Measurements from ENCODE around the gene CDK7.
"Not testable (repeated sequence)": the region's sequence is repeated elsewhere in the genome, so short reads cannot be mapped to it uniquely, and the experiment has no call there.

CDK7 gene

DNA sequence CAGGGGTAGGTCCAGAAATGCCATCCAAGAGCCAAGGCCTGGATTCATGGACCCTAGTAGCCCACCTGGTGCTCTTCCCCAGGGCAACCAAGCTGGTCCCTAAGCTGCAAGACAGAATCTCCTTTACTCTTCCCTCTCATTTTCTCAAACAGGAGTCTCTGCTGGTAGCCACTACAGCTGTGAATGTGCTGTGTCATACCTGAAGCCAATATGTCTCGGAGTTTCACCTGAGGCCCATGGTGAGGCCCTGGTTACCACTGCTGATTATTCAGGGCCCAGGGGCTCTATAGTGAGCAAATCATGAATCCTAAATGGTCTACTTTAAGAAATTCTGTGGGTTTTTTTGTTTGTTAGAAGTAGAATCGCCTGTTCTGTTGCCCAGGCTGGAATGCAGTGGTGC lies 15.9 kb downstream of the CDK7 start:
- H3K4me3 Mint-ChIP-seq = no peak overlapping the region

DNA sequence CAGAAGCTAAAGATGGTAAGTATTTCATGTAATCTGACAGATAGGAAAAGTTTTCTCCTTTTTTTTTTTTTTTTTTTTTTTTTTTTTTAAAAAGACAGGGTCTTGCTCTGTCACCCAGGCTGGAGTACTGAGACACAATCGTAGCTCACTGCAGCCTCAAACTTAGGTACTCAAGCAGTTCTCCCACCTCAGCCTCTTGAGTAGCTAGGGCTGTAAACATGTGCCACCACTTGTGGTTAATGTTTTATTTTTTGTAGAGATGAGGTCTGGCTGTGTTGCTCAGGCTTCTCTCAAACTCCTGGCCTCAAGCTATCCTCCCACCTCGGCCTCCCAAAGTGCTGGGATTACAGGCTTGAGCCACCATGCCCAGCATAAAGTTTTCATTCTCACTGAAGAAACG lies 17.8 kb downstream of the CDK7 start:
- Mint-ChIP-seq H3K36me3 (ENCODE audit: insufficient read depth) (peaks cover 25% of the 10 kb centered on the region), H3K9me3 (no peaks in the 10 kb centered on the region), H3K27ac (no peak overlapping the region), H3K4me3 (no peak overlapping the region), H3K4me1 (ENCODE audit: low read depth in 2 of 2) (peaks cover 7 to 21% of the 10 kb centered on the region in 2 donors), H3K27me3 (no peaks in the 10 kb centered on the region)
- DNase-seq (no peak), ATAC-seq (replicated peaks) (no peak)

More for the DNA sequence above, 15.9 kb downstream of the CDK7 start:
- no peak for DNase-seq
- H3K27me3 Mint-ChIP-seq = no peaks in the 10 kb centered on the region
- H3K9me3 Mint-ChIP-seq = no peaks in the 10 kb centered on the region
- H3K36me3 Mint-ChIP-seq (ENCODE audit: insufficient read depth) = peaks cover 22% of the 10 kb centered on the region
- H3K4me1 Mint-ChIP-seq (ENCODE audit: low read depth in 2 of 2) = peaks cover 12 to 36% of the 10 kb centered on the region in 2 donors
- no peak for ATAC-seq (replicated peaks)
- peak overlapping the region in 1 of 2 donors; percentile 41 for H3K27ac Mint-ChIP-seq

DNA sequence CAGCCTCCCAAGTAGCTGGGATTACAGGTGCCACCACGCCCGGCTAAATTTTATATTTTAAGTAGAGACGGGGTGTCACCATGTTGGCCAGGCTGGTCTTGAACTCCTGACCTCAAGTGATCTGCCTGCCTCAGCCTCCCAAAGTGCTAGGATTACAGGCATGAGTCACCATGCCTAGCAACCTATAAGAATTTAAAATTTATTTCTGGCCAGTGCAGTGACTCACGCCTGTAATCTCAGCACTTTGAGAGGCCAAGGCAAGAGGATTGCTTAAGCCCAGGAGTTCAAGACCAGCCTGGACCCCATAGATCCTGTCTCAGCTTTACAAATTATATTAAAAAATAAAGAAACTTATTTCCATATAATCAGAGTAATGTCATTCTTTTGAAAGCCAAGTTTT lies 21.3 kb downstream of the CDK7 start:
- not testable (repeated sequence) for H3K4me1 Mint-ChIP-seq (ENCODE audit: low read depth in 2 of 2); H3K4me3 Mint-ChIP-seq; H3K27ac Mint-ChIP-seq; H3K27me3 Mint-ChIP-seq; DNase-seq; ATAC-seq (replicated peaks); H3K9me3 Mint-ChIP-seq
- peaks cover 50% of the 10 kb centered on the region for H3K36me3 Mint-ChIP-seq (ENCODE audit: insufficient read depth)

DNA sequence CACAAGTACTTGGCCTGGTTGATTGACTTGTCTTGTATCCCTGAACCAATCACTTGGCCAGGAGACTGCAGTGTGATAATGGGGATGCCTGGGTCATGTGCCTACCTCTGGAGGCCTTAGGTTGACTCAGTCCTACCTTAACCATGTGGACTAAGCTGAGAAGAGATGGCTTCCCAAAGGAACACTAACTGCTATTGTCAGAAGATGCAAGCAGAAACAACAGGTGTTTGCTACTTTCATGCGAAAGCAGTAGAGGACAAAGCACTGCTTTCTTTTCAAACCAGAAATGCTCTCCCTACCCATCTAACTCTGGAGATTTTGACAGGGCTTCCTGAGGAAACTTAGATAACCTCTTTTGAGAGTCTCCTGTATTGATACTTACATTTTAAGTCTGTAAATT lies 22.9 kb downstream of the CDK7 start:
- H3K9me3 Mint-ChIP-seq = no peaks in the 10 kb centered on the region
- no peaks in the 10 kb centered on the region for H3K27me3 Mint-ChIP-seq
- peaks cover 60% of the 10 kb centered on the region for H3K36me3 Mint-ChIP-seq (ENCODE audit: insufficient read depth)
- H3K27ac Mint-ChIP-seq = no peak overlapping the region
- ATAC-seq (replicated peaks) = no peak
- H3K4me1 Mint-ChIP-seq (ENCODE audit: low read depth in 2 of 2) = no peaks in the 10 kb centered on the region
- H3K4me3 Mint-ChIP-seq = no peak overlapping the region
- no peak for DNase-seq

DNA sequence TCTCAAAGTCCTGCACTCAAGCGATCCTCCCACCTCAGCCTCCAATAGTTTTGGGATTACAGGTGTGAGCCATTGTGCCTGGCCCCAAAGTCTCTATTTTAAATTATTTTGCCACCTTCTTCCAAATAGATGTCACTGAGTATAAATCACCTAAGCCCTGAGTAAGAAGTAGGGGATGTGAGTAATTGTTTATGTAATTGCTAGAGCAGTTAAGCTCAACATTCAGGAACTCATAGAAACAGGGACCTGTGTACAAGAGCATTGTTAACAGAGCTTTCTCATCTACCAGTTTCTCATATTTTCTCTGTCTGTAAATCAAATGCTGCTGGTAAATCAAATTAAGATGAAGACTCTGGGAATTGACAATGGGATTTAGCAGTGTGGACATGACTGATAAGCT lies 26.3 kb downstream of the CDK7 start:
- DNase-seq = no peak
- H3K27ac Mint-ChIP-seq = no peak overlapping the region
- no peaks in the 10 kb centered on the region for H3K9me3 Mint-ChIP-seq

DNA sequence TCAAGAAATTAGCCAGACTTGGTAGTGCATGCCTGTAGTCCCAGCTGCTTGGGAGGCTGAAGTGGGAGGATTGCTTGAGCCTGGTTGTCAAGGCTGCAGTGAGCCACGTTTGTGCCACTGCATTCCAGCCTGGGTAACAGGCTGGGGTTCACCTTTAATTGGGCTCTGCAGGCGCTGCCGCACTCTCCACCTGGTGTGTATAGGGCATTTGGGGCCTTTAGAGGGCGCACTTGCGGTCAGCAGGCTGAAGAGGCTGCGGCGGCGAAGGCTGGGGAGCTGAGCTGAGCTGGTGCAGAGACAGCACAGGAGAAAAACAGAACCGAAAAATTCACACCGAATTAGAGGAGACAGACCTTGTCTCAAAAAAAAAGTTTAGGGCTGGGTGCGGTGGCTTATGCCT lies 31.2 kb downstream of the CDK7 start:
- DNase-seq (no peak), ATAC-seq (replicated peaks) (no peak)
- Mint-ChIP-seq H3K27me3 (no peaks in the 10 kb centered on the region), H3K4me1 (ENCODE audit: low read depth in 2 of 2) (peaks cover 0 to under 1% of the 10 kb centered on the region in 2 donors), H3K27ac (peak overlapping the region in 1 of 2 donors; percentile 67), H3K36me3 (ENCODE audit: insufficient read depth) (peaks cover 73% of the 10 kb centered on the region), H3K9me3 (no peaks in the 10 kb centered on the region), H3K4me3 (no peak overlapping the region)

More for the DNA sequence above, 26.3 kb downstream of the CDK7 start:
- H3K4me3 Mint-ChIP-seq = no peak overlapping the region
- no peaks in the 10 kb centered on the region for H3K4me1 Mint-ChIP-seq (ENCODE audit: low read depth in 2 of 2)
- ATAC-seq (replicated peaks) = no peak
- peaks cover 74% of the 10 kb centered on the region for H3K36me3 Mint-ChIP-seq (ENCODE audit: insufficient read depth)
- H3K27me3 Mint-ChIP-seq = no peaks in the 10 kb centered on the region

DNA sequence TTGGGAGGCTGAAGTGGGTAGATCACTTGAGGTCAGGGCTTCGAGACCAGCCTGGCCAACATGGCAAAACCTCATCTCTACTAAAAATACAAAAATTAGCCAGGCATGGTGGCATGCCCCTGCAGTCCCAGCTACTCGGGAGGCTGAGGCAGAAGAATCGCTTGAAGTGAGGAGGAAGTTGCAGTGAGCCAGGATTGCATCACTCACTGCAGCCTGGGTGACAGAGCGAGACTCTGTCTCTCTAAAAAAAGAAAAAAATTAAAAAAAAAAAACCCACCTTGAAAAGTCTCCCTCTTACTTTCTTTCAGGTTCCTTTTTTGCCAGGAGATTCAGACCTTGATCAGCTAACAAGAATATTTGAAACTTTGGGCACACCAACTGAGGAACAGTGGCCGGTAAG lies 34.2 kb downstream of the CDK7 start:
- ATAC-seq (replicated peaks) (no peak), DNase-seq (no peak)
- Mint-ChIP-seq H3K4me1 (ENCODE audit: low read depth in 2 of 2) (peaks cover 0 to 11% of the 10 kb centered on the region in 2 donors), H3K27me3 (no peaks in the 10 kb centered on the region), H3K27ac (no peak overlapping the region), H3K4me3 (no peak overlapping the region), H3K9me3 (no peaks in the 10 kb centered on the region), H3K36me3 (ENCODE audit: insufficient read depth) (peaks cover 68% of the 10 kb centered on the region)

DNA sequence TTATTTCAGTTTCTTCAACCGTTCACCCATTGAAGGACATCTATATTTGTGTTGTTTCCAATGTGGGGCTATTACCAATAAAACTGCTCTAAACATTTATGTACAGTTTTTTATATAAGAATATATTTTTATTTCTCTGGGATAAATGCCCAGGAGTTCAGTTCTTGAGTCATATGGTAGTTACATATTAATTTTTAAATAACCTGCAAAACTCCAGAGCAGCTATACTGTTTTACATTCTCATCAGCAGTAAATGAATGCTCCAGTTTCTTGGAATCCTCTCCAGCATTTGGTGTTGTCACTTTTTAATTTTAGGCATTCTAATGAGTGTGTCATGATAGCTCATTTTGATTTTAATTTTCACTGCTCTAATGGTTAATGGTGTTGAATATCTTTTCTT lies 36.2 kb downstream of the CDK7 start:
- Mint-ChIP-seq H3K36me3 (ENCODE audit: insufficient read depth) (peaks cover 52% of the 10 kb centered on the region), H3K4me3 (no peak overlapping the region), H3K27ac (peak overlapping the region; percentile 14 to 63), H3K27me3 (no peaks in the 10 kb centered on the region), H3K4me1 (ENCODE audit: low read depth in 2 of 2) (peaks cover 0 to 11% of the 10 kb centered on the region in 2 donors), H3K9me3 (no peaks in the 10 kb centered on the region)
- no peak for ATAC-seq (replicated peaks)
- DNase-seq = no peak

DNA sequence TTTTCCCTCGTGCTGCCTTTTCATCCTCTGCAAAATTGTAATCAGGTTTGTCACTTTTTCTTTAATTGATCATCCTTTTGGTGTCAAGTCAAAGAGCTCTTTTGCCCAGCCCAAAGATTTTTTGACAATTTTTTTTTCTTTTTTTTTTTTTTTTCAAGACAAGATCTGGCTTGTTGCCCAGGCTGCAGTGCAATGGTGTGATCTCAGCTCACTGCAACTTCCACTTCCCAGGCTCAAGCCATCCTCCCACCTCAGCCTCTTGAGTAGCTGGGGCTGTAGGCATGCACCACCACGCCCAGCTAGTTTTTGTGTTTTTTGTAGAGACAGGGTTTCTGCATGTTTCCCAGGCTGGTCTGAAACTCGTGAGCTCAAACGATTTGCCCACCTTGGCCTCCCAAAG lies 36.7 kb downstream of the CDK7 start:
- DNase-seq (no peak), ATAC-seq (replicated peaks) (no peak)
- H3K9me3 Mint-ChIP-seq = no peaks in the 10 kb centered on the region
- H3K27ac Mint-ChIP-seq = peak overlapping the region; percentile 8 to 14
- no peak overlapping the region for H3K4me3 Mint-ChIP-seq
- H3K36me3 Mint-ChIP-seq (ENCODE audit: insufficient read depth) = peaks cover 57% of the 10 kb centered on the region
- no peaks in the 10 kb centered on the region for H3K27me3 Mint-ChIP-seq
- H3K4me1 Mint-ChIP-seq (ENCODE audit: low read depth in 2 of 2) = peaks cover 0 to 11% of the 10 kb centered on the region in 2 donors

DNA sequence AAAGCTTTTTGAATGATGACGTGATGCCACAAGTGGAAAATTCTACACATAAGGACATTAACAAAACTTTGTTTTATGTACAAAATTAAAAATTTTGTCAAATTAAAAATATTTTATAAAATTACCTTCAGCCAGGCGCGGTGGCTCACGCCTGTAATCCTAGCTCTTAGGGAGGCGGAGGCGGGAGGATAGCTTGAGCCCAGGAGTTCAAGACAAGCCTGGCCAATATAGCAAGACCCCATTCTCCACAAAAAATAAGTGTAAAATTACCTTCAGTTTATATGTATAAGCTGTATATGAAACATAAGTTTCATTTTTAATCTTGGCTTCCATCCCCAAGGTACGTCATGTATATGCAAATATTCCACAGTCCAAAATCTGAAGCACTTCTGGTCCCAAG lies 40.9 kb downstream of the CDK7 start:
- Mint-ChIP-seq H3K4me3 (no peak overlapping the region), H3K27ac (no peak overlapping the region), H3K4me1 (ENCODE audit: low read depth in 2 of 2) (peaks cover 0 to 11% of the 10 kb centered on the region in 2 donors), H3K36me3 (ENCODE audit: insufficient read depth) (peaks cover 57% of the 10 kb centered on the region), H3K27me3 (no peaks in the 10 kb centered on the region), H3K9me3 (no peaks in the 10 kb centered on the region)
- no peak for DNase-seq
- ATAC-seq (replicated peaks) = no peak

DNA sequence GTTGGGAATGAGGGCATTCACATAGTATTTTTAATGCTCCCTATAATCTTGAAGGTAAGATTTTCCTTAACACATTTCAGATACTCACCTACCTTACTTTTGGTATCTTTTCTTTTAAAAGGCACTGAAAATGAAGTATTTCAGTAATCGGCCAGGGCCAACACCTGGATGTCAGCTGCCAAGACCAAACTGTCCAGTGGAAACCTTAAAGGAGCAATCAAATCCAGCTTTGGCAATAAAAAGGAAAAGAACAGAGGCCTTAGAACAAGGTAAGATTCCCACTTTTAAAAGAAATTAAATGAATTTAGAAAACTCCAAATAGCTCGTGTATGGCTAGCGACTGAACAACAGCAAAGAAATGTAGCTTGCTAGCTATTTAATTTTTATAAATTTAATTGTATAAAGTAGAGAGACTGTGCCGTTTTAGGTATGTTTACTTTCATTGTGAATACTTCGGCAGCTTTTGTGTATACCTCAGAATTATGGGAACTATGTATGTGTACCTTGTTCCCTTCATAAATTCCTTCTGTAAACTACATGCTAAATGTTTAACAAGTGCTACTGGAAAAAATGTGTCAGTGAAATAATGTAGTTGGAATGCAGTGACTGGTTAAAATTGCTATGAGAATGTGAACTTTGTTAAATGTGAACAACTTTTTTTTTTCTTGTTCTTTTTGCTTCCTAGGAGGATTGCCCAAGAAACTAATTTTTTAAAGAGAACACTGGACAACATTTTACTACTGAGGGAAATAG lies 41.9 kb downstream of the CDK7 start:
- no peak for DNase-seq
- Mint-ChIP-seq H3K9me3 (no peaks in the 10 kb centered on the region), H3K4me3 (no peak overlapping the region), H3K36me3 (ENCODE audit: insufficient read depth) (peaks cover 49% of the 10 kb centered on the region), H3K4me1 (ENCODE audit: low read depth in 2 of 2) (peaks cover 0 to 4% of the 10 kb centered on the region in 2 donors), H3K27me3 (no peaks in the 10 kb centered on the region), H3K27ac (no peak overlapping the region)
- ATAC-seq (replicated peaks) = no peak

DNA sequence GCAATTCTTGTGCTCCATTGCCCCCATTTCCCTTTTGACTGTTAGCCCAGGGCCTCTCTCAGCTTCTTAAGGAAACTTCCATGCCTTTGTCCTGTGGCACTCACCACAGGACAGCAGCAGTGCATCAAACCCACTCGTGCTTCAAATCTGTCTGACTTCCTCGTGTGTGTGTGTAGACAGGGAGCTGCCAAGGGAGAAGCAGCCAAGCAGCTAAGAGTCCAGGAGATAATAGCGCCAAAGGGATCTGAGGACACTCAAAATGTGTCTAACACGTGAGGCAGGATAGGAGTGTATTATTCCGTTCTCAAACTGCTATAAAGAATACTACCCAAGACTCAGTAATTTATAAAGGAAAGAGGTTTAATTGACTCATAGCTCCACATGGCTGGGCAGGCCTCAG lies 44.8 kb downstream of the CDK7 start:
- no peaks in the 10 kb centered on the region for H3K4me1 Mint-ChIP-seq (ENCODE audit: low read depth in 2 of 2)
- H3K36me3 Mint-ChIP-seq (ENCODE audit: insufficient read depth) = peaks cover 48% of the 10 kb centered on the region
- H3K27ac Mint-ChIP-seq = no peak overlapping the region
- ATAC-seq (replicated peaks) (no peak), DNase-seq (no peak)
- H3K27me3 Mint-ChIP-seq = no peaks in the 10 kb centered on the region
- no peaks in the 10 kb centered on the region for H3K9me3 Mint-ChIP-seq
- no peak overlapping the region for H3K4me3 Mint-ChIP-seq

DNA sequence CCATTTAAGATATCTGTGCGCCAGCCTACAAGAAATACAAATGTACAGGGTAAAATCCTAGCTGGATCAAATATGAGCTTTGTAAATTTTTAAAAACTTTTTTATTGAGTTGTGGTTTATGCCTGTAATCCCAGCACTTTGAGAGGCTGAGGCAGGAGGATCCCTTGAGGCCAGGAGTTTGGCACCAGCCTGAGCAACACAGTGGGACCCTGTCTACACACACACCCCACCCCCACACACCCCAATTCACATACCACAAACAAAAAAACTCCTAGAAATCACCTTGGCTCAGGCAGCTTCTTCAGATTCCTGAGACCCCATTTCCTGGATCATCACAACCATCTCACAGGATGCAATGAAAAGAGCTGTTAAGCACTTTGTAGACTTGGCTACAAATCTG lies 46.4 kb downstream of the CDK7 start:
- Mint-ChIP-seq H3K27ac (peak overlapping the region in 1 of 2 donors; percentile 8), H3K4me1 (ENCODE audit: low read depth in 2 of 2) (no peaks in the 10 kb centered on the region), H3K27me3 (no peaks in the 10 kb centered on the region), H3K36me3 (ENCODE audit: insufficient read depth) (peaks cover 42% of the 10 kb centered on the region), H3K9me3 (no peaks in the 10 kb centered on the region), H3K4me3 (no peak overlapping the region)
- DNase-seq (no peak), ATAC-seq (replicated peaks) (no peak)

DNA sequence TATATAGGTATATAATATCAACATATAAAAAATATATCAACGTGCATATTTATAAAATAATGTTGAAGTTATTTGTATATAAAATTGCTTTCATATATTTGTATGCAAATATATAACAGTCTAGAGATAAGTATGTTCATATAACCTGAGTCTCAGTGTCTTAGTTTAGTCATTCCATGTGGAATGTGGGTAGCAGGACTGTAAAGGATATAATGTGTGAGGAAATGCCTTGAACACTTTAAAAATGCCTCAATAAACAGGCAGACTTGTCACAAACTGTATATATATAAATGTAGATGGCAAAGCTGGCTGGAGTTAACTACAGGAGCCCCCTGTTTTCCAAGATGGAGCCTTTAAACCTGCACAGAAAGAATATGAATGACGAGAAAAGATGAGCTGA lies 49.5 kb downstream of the CDK7 start:
- Mint-ChIP-seq H3K27ac (no peak overlapping the region), H3K4me3 (no peak overlapping the region), H3K27me3 (no peaks in the 10 kb centered on the region), H3K36me3 (ENCODE audit: insufficient read depth) (peaks cover 15% of the 10 kb centered on the region), H3K9me3 (no peaks in the 10 kb centered on the region), H3K4me1 (ENCODE audit: low read depth in 2 of 2) (no peaks in the 10 kb centered on the region)
- ATAC-seq (replicated peaks) = no peak
- DNase-seq = no peak

All from effector memory CD8-positive, alpha-beta T cell (primary cell).